Loucy (cell line): ENCODE measurements around the gene TMEM132A.

Experiments used
- H2AFZ ChIP-seq: fragments of 200-600 bp; sonication (generic); 2 replicates; pipeline ENCODE4 v1.6.0; 2016; ENCODE audit warnings: antibody characterized with exemption, mild to moderate bottlenecking, low read length, moderate library complexity
- H3F3A ChIP-seq: fragments of 200-600 bp; 2 replicates; pipeline ENCODE4 v1.6.0; 2016; ENCODE audit warnings: antibody characterized with exemption, low read depth, mild to moderate bottlenecking
- H3K27me3 ChIP-seq: fragments of 200-600 bp; sonication (generic); 2 replicates; pipeline ENCODE4 v1.6.1; 2014; ENCODE audit warnings: low read length, mild to moderate bottlenecking; ENCODE audit not compliant: insufficient read depth, poor library complexity, severe bottlenecking
- H3K36me3 ChIP-seq: fragments of 200-600 bp; sonication (generic); 2 replicates; pipeline ENCODE4 v1.6.1; 2016; ENCODE audit warnings: low read length; ENCODE audit not compliant: insufficient read depth
- H3K4me1 ChIP-seq: fragments of 200-600 bp; sonication (generic); 2 replicates; pipeline ENCODE4 v1.5.1; 2014; ENCODE audit warnings: low read length, mild to moderate bottlenecking; ENCODE audit not compliant: insufficient read depth, poor library complexity, severe bottlenecking
- H3K4me2 ChIP-seq: fragments of 200-600 bp; sonication (generic); 2 replicates; pipeline ENCODE4 v1.6.0; 2014; ENCODE audit warnings: antibody characterized with exemption, low read length, low read depth, mild to moderate bottlenecking; ENCODE audit not compliant: poor library complexity, severe bottlenecking
- H3K4me3 ChIP-seq: fragments of 200-600 bp; sonication (generic); 2 replicates; pipeline ENCODE4 v1.5.1; 2014; ENCODE audit warnings: low read length, mild to moderate bottlenecking, mixed read lengths; ENCODE audit not compliant: poor library complexity, severe bottlenecking
- H3K79me2 ChIP-seq: fragments of 200-600 bp; sonication (generic); 2 replicates; pipeline ENCODE4 v1.6.1; 2014; ENCODE audit warnings: low read length; ENCODE audit not compliant: insufficient read depth
- H3K9ac ChIP-seq: fragments of 200-600 bp; sonication (generic); 2 replicates; pipeline ENCODE4 v1.6.0; 2014; ENCODE audit warnings: mild to moderate bottlenecking, low read depth, low read length, moderate library complexity; ENCODE audit not compliant: poor library complexity, severe bottlenecking
- H3K9me2 ChIP-seq: fragments of 200-600 bp; sonication (generic); replicated peaks from 2 replicates; pipeline ENCODE4 v1.6.1; 2016; ENCODE audit warnings: low read depth, low read length, mixed read lengths
- H3K9me3 ChIP-seq: fragments of 200-600 bp; sonication (generic); 2 replicates; pipeline ENCODE4 v1.6.1; 2014; ENCODE audit warnings: mild to moderate bottlenecking, antibody characterized with exemption, low read length, low read depth; ENCODE audit not compliant: insufficient read depth
- H4K20me1 ChIP-seq: fragments of 200-600 bp; sonication (generic); 2 replicates; pipeline ENCODE4 v1.6.0; 2014; ENCODE audit warnings: antibody characterized with exemption, low read length, mild to moderate bottlenecking; ENCODE audit not compliant: insufficient read depth, poor library complexity, severe bottlenecking
- CTCF ChIP-seq: fragments of 200-600 bp; sonication (generic); conservative IDR thresholded peaks from 2 replicates; pipeline ENCODE4 v1.5.1; 2014; ENCODE audit warnings: mild to moderate bottlenecking, antibody characterized with exemption, low read length
- EZH2phosphoT487 ChIP-seq: fragments of 200-600 bp; IDR thresholded peaks from 2 replicates; pipeline ENCODE4 v1.6.1; 2018; ENCODE audit warnings: antibody characterized with exemption, mild to moderate bottlenecking, moderate library complexity, borderline replicate concordance

The TMEM132A gene

DNA sequence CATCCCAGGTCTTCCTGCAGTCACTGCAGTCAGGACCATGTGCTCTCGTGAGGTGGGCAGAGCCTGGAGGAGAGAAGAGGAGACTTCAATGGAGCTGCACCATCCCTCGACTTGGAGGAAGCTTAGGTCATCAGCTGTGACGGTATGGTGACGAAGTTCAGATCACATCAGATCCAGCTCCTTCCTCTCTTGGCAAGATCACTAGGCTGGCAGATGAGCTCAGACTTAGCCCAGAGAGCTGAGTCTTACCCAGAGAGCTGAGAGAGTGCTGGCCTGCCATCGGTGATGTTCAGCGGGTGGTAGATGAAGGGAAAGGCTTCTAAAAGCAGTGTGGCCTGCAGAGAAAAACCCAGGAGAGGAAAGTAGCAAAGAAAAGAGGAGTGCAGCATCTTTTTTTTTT lies 29.5 kb downstream of the TMEM132A start:
- Histone ChIP-seq H3K9ac (no peak overlapping the region), H2AFZ (no peak overlapping the region), H3K27me3 (no peaks in the 10 kb centered on the region), H3K4me2 (no peak overlapping the region), H3K4me1 (peaks cover 5% of the 10 kb centered on the region), H3K9me2 (no peaks in the 10 kb centered on the region), H4K20me1 (no peaks in the 10 kb centered on the region), H3K36me3 (no peaks in the 10 kb centered on the region), H3F3A (no peaks in the 10 kb centered on the region), H3K9me3 (no peaks in the 10 kb centered on the region), H3K79me2 (no peaks in the 10 kb centered on the region), H3K4me3 (no peak overlapping the region)
- no peak for TF ChIP-seq CTCF
- no peak for TF ChIP-seq EZH2phosphoT487

- H3K27me3 ChIP-seq, result no peaks in the 10 kb centered on the region
- H4K20me1 ChIP-seq, result no peaks in the 10 kb centered on the region
- H3K4me2 ChIP-seq, result no peak overlapping the region
- no peaks in the 10 kb centered on the region for H3K9me2 ChIP-seq
- H3K4me1 ChIP-seq, result peaks cover 5% of the 10 kb centered on the region
- H3K36me3 ChIP-seq, result no peaks in the 10 kb centered on the region
- no peaks in the 10 kb centered on the region for H3K79me2 ChIP-seq
- H3K9me3 ChIP-seq, result no peaks in the 10 kb centered on the region
- H3K9ac ChIP-seq, result no peak overlapping the region
- H3F3A ChIP-seq, result no peaks in the 10 kb centered on the region
- no peak for TF ChIP-seq EZH2phosphoT487
- TF ChIP-seq CTCF, result no peak
- no peak overlapping the region for H3K4me3 ChIP-seq
- no peak overlapping the region for H2AFZ ChIP-seq
These were observed 30.2 kb downstream of the TMEM132A start for GRCh38 chr11:60954421-60954820.

GRCh38 chr11:60955571-60955970 lies 31.3 kb downstream of the TMEM132A start:
- Histone ChIP-seq H4K20me1 (no peaks in the 10 kb centered on the region), H2AFZ (no peak overlapping the region), H3K79me2 (no peaks in the 10 kb centered on the region), H3K36me3 (no peaks in the 10 kb centered on the region), H3F3A (no peaks in the 10 kb centered on the region), H3K9me3 (no peaks in the 10 kb centered on the region), H3K9ac (no peak overlapping the region), H3K9me2 (no peaks in the 10 kb centered on the region), H3K4me3 (no peak overlapping the region), H3K4me1 (peaks cover 5% of the 10 kb centered on the region), H3K27me3 (no peaks in the 10 kb centered on the region), H3K4me2 (no peak overlapping the region)
- TF ChIP-seq EZH2phosphoT487 (no peak), CTCF (no peak)
